Left lung (tissue), 10 donors: Measurements from ENCODE around the gene TCN2. TPM values are rescaled to one million over a fixed set of nuclear protein-coding genes. Genes with fewer than 3 reads are reported as not detected.

Source experiments
- ATAC-seq: fragments of 200-7000 bp; cut with Tn5 transposase; one replicate; pipeline ENCODE4 v1.9.1; 2020; ENCODE audit warnings: moderate library complexity
- DNase-seq, 4 donors: peaks; one replicate each; pipeline ENCODE4 v3.0.0-alpha.2; 2013 to 2020
- H3K27ac ChIP-seq, 2 donors: fragments of 200-600 bp; sonication (generic) in 1 of 2; one replicate each; pipeline versions ENCODE4 v1.5.0 to v1.8.0; 2020 to 2021
- H3K27me3 ChIP-seq, 2 donors: fragments of 200-600 bp; sonication (generic) in 1 of 2; one replicate each; pipeline versions ENCODE4 v1.5.0 to v1.8.0; 2020 to 2021
- H3K36me3 ChIP-seq, 2 donors: fragments of 200-600 bp; sonication (generic) in 1 of 2; one replicate each; pipeline versions ENCODE4 v1.5.0 to v1.8.0; 2020 to 2021
- H3K4me1 ChIP-seq, 2 donors: fragments of 200-600 bp; one replicate each; pipeline ENCODE4 v1.8.0; 2021
- H3K4me3 ChIP-seq, 2 donors: fragments of 200-600 bp; sonication (generic) in 1 of 2; one replicate each; pipeline versions ENCODE4 v1.5.0 to v1.8.0; 2020 to 2021; ENCODE audit warnings: mild to moderate bottlenecking in 1 of 2
- H3K9me3 ChIP-seq, 2 donors: fragments of 200-600 bp; sonication (generic) in 1 of 2; one replicate each; pipeline versions ENCODE4 v1.5.0 to v1.8.0; 2020 to 2021
- CTCF ChIP-seq, 2 donors: fragments of 200-600 bp; sonication (generic) in 1 of 2; IDR thresholded peaks; one replicate each; pipeline versions ENCODE4 v1.5.0 to v1.8.0; 2021; ENCODE audit warnings: antibody characterized with exemption in 2 of 2
- intact Hi-C, 2 donors: fragments of 100-400 bp; cut with DNase I; formaldehyde crosslinking; loops; one replicate each; pipeline versions ENCODE4 v1.11.2 to v1.14.2; 2022
- polyA plus RNA-seq, 6 donors: library from polyadenylated mRNA; unstranded; fragments of 120-200 nt; gene quantifications; one replicate each; pipeline ENCODE4 v1.2.1, GENCODE V29; 2013; ENCODE audit not compliant: insufficient read length in 6 of 6
- total RNA-seq, 2 donors: library from RNA; stranded (reverse); fragmentation: NEBNext Ultra II Directional; extraction: Animal tissue kit (Norgen Biotek cat#: 25700); gene quantifications; one replicate each; pipeline ENCODE4 v1.2.1, GENCODE V29; 2021
- donor health status: DM: no; HTN: yes; CAD: no.
- donor health status: DM: no; HTN: no; CAD: no.

The TCN2 gene
- total and polyA plus RNA-seq, 8 donors: 22.4 to 57.6 (median 33.2) TPM

DNA sequence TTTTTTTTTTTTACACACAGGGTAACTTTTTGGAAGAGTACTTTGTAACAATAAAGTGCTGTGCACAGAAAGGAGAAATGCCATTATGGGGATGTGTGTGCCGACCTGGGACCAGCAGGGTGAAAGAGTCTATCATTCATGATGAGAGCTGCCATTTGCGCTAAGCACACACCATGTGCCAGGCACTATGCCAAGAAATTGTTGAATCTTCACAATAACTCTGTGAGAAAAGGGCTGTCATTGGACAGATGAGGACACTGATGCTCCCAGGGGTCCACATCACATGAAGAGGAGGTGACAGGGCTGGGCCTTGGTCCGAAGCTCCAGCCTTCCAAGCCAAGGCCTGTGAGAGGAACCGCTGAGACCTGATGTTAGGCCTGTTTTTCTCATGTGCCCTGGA lies 55.1 kb downstream of the TCN2 start:
- no peak for TF ChIP-seq CTCF (IDR thresholded peaks at IDR 0.05)
- Histone ChIP-seq H3K4me1 (peaks cover 0 to 13% of the 10 kb centered on the region in 2 donors), H3K27ac (no peak overlapping the region), H3K9me3 (no peaks in the 10 kb centered on the region), H3K4me3 (no peak overlapping the region), H3K27me3 (no peaks in the 10 kb centered on the region), H3K36me3 (peaks cover 0 to 38% of the 10 kb centered on the region in 2 donors)
- intact Hi-C loops: no loop called here
- ATAC-seq: no peak
- no peak for DNase-seq

DNA sequence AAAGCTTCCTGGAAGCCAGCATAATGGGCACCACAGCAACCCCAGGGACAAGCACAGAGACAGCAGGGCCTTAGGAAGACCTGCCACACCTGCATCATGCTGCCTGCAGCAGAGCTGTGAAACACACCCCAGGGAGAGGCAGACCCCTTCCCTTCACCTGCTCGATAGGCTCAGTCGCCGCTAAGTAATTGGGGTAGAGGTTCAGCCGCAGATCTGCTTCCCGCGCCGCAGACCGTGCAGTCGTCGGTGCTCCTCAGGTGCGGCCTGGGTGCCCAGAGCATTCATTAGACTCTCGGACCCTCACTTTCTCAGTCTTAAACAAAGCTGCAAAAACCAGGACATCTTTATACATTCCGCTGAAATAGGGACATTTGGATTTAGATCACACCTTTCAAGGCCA lies 57.8 kb downstream of the TCN2 start:
- TF ChIP-seq CTCF (IDR thresholded peaks at IDR 0.05): no peak
- Histone ChIP-seq H3K36me3 (peaks cover 0 to 34% of the 10 kb centered on the region in 2 donors), H3K4me1 (peaks cover 0 to 19% of the 10 kb centered on the region in 2 donors), H3K4me3 (no peak overlapping the region), H3K9me3 (no peaks in the 10 kb centered on the region), H3K27ac (no peak overlapping the region), H3K27me3 (peaks cover 0 to 12% of the 10 kb centered on the region in 2 donors)
- intact Hi-C loops: no loop called here
- DNase-seq (no peak), ATAC-seq (no peak)

DNA sequence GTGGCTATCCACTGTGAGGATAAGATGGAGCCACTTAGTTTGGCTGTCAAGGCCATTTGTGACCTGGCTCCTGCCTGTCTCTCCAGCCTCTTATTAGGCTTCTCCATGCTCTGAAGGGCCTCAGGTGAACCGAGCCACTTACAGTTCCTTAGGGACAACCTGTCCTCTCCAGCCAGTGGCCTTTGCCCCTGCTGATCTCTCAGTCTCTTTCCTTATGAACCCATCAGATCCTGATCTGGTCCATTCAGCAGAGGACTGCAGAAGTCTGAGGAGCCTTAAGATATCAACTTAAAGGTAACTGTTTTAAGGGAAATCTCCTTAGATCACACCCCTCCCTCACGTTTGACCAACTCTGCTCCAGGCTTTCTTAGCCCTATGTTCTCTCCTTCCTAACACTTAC lies 58.3 kb downstream of the TCN2 start:
- no peak overlapping the region for H3K27ac ChIP-seq
- H3K4me3 ChIP-seq: no peak overlapping the region
- intact Hi-C loops: no loop called here
- ATAC-seq (no peak), DNase-seq (no peak)
- peaks cover 0 to 30% of the 10 kb centered on the region in 2 donors for H3K36me3 ChIP-seq
- H3K9me3 ChIP-seq: no peaks in the 10 kb centered on the region
- TF ChIP-seq CTCF (IDR thresholded peaks at IDR 0.05): no peak
- peaks cover 0 to 12% of the 10 kb centered on the region in 2 donors for H3K27me3 ChIP-seq
- H3K4me1 ChIP-seq: peaks cover 0 to 19% of the 10 kb centered on the region in 2 donors

GRCh38 chr22:30665786-30666185 lies 58.8 kb downstream of the TCN2 start:
- no peak for DNase-seq
- ATAC-seq: peak; percentile 3
- H3K27ac ChIP-seq: no peak overlapping the region
- TF ChIP-seq CTCF (IDR thresholded peaks at IDR 0.05): no peak
- no peaks in the 10 kb centered on the region for H3K9me3 ChIP-seq
- H3K27me3 ChIP-seq: peaks cover 0 to 12% of the 10 kb centered on the region in 2 donors
- peak overlapping the region in 1 of 2 donors; percentile 81 for H3K4me3 ChIP-seq
- H3K36me3 ChIP-seq: peaks cover 0 to 27% of the 10 kb centered on the region in 2 donors
- H3K4me1 ChIP-seq: peaks cover 0 to 19% of the 10 kb centered on the region in 2 donors
- intact Hi-C loops: no loop called here

- Histone ChIP-seq H3K4me3 (peak overlapping the region; percentile 70 to 81), H3K4me1 (peaks cover 0 to 19% of the 10 kb centered on the region in 2 donors), H3K9me3 (no peaks in the 10 kb centered on the region), H3K36me3 (peaks cover 0 to 20% of the 10 kb centered on the region in 2 donors), H3K27me3 (peaks cover 0 to 12% of the 10 kb centered on the region in 2 donors), H3K27ac (peak overlapping the region; percentile 53 to 80)
- intact Hi-C loops: no loop called here
- ATAC-seq (no peak), DNase-seq (peak in 1 of 4 donors; percentile 14)
- no peak for TF ChIP-seq CTCF (IDR thresholded peaks at IDR 0.05)
These were observed 60.1 kb downstream of the TCN2 start for GRCh38 chr22:30667107-30667493.
